AG10803 (cell line): ENCODE results near the gene HIP1R.
"Not testable (repeated sequence)": the region's sequence is repeated elsewhere in the genome, so short reads cannot be mapped to it uniquely, and the experiment has no call there.

Experiments used
- DNase-seq: peaks from one replicate; pipeline ENCODE4 v3.0.0; 2010; ENCODE audit warnings: low read depth
- H3K4me3 ChIP-seq: 2 replicates; pipeline ENCODE4 v1.5.1; 2011; ENCODE audit warnings: mild to moderate bottlenecking, low read length, control low read depth
- CTCF ChIP-seq: conservative IDR thresholded peaks from 2 replicates; pipeline ENCODE4 v1.5.1; 2011; ENCODE audit warnings: mild to moderate bottlenecking, low read length, control low read depth, inconsistent platforms

HIP1R gene

DNA sequence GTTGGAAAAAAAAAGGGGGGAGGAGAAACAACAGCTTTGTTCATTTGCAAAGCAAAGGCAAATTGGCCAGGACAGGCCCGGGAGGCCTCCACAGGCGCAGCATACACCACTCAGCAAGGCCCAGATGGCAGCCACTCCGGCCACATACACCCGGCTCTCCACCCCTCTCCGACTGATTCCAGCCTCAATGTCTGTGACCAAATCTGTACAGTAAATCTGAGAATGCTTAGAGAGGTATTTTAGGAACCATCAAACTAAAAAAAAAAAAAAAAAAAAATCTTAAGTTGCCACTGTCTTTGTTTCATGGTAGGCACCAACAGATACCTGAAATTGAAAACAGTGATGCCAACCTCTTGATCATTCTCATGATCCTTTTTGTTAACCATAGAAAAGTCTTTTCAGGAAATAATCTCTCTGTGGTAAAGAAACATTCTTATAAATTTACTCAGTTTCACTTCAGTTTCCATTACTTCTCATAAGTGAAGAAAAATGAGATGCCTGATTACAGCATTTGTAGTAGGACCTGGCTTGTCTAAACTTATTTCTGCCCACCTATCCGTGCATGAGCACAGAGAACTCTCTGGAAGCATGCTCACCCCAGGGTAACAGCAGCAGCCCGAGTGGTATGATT lies 40.4 kb downstream of the HIP1R start:
- H3K4me3 ChIP-seq = no peak overlapping the region
- TF ChIP-seq CTCF = no peak
- peak; percentile 43 for DNase-seq

DNA sequence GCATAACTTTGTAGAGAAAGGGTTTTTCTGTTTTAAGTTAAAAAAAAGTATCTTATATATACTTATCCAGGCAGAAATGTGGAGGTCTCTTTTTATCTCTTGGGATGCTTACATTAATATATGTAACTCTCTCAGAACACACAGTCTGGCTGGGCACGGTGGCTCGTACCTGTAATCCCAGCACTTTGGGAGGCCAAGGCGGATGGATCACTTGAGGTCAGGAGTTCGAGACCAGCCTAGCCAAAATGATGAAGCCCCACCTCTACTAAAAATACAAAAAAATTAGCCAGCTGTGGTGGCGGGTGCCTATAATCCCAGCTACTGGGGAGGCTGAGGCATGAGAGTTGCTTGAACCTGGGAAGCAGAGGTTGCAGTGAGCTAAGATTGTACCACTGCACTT lies 41.0 kb downstream of the HIP1R start:
- H3K4me3 ChIP-seq = not testable (repeated sequence)

DNA sequence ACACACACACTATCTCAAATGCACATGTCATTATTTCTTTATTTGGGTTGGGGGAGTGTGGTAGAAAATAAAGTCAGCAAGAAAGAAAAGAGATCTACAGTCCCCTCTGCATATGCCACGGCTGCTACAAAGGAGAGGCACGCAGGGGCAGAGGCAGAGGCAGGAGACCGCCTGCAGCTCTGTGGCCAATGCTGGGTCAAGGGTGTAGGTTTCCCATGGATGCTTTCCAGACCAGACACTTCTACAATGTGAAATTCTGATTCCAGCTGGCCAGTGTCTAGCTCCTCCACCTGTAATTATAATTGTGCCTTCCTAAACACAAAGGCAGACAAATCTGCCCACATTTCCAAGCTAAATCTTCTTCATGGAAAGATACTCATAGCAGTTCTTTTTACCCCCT lies 41.5 kb downstream of the HIP1R start:
- no peak overlapping the region for H3K4me3 ChIP-seq
- no peak for TF ChIP-seq CTCF
- no peak for DNase-seq

More for the DNA sequence above, 41.0 kb downstream of the HIP1R start:
- not testable (repeated sequence) for DNase-seq

DNA sequence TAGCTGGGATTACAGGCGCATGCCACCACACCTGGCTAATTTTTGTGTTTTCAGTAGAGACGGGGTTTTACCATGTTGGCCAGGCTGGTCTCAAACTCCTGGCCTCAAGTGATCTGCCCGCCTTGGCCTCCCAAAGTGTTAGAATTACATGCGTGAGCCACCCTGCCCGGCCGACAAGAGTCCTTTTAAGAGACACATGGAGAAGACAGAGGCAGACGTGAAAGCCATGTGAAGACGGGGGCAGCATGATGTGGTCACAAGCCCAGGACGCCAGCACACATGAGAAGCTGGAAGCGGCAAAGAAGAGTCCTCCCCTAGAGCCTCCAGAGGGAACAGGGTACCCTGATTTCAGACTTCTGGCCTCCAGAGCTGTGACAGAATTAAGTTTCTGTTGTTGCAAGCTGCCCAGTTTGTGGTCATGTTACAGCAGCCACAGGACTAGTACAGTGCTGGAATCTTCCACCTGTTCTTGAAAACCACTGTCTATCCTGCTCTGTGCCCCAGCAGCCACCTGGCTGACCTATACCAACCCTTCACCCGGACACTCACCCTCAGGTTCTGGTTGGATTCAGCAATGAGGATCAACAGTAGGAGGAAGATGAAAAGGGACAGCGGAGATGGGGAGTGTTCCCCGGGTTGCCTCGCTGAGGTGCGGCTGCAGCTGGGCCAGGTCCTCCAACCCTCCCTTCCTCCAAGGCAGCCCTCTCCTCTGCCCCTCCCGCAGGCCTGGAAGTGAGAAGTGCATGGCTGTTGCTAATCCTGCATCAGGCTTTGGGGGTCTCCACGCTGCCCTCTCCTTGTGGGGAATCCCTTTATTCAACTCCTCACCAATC lies 43.7 kb downstream of the HIP1R start:
- TF ChIP-seq CTCF = no peak
- DNase-seq = no peak

DNA sequence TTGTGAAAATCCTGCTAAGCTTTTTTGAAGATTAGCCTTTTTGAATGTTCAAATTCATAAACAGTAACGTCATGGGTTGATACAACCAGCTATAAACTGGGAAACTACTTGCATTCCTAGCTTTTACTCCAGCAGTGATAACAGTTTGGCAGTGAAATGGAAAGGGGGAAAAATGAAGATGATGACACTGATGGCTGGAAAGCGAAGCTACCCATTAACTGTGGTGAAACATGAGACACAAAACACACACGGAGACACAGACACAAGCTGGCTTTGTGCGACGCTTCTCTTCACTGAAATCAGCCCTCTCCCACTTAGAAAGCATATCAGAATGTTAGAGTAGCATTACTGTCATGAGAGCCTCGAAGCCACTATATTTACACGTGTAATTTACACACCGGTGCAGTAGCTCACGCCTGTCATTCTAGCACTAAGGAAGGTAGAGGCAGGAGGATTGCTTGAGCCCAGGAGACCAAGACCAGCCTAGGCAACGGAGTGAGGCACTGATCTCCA lies 45.0 kb downstream of the HIP1R start:
- no peak for TF ChIP-seq CTCF
- H3K4me3 ChIP-seq = no peak overlapping the region
- no peak for DNase-seq

More for the DNA sequence above, 43.7 kb downstream of the HIP1R start:
- H3K4me3 ChIP-seq = no peak overlapping the region

- peak; percentile 54 for TF ChIP-seq CTCF
- no peak overlapping the region for H3K4me3 ChIP-seq
- DNase-seq = peak; percentile 54
These were observed 45.4 kb downstream of the HIP1R start for GRCh38 chr12:122880668-122881067.

- no peak overlapping the region for H3K4me3 ChIP-seq
- no peak for TF ChIP-seq CTCF
- no peak for DNase-seq
These were observed 47.8 kb downstream of the HIP1R start for GRCh38 chr12:122882908-122883558.
